Stimulated activated CD8-positive, alpha-beta memory T cell treated with anti-CD3 and anti-CD28 coated beads, Interleukin-15, amount 100 ng/mL, for 1 hour (primary cell): ENCODE results near the gene KIFBP.
"Not testable (repeated sequence)": the region's sequence is repeated elsewhere in the genome, so short reads cannot be mapped to it uniquely, and the experiment has no call there.

ENCODE experiments used
- DNase-seq: peaks from one replicate; pipeline ENCODE4 v3.0.0-alpha.2; 2020; ENCODE audit warnings: low read depth

The KIFBP gene, protein sequence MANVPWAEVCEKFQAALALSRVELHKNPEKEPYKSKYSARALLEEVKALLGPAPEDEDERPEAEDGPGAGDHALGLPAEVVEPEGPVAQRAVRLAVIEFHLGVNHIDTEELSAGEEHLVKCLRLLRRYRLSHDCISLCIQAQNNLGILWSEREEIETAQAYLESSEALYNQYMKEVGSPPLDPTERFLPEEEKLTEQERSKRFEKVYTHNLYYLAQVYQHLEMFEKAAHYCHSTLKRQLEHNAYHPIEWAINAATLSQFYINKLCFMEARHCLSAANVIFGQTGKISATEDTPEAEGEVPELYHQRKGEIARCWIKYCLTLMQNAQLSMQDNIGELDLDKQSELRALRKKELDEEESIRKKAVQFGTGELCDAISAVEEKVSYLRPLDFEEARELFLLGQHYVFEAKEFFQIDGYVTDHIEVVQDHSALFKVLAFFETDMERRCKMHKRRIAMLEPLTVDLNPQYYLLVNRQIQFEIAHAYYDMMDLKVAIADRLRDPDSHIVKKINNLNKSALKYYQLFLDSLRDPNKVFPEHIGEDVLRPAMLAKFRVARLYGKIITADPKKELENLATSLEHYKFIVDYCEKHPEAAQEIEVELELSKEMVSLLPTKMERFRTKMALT

DNA sequence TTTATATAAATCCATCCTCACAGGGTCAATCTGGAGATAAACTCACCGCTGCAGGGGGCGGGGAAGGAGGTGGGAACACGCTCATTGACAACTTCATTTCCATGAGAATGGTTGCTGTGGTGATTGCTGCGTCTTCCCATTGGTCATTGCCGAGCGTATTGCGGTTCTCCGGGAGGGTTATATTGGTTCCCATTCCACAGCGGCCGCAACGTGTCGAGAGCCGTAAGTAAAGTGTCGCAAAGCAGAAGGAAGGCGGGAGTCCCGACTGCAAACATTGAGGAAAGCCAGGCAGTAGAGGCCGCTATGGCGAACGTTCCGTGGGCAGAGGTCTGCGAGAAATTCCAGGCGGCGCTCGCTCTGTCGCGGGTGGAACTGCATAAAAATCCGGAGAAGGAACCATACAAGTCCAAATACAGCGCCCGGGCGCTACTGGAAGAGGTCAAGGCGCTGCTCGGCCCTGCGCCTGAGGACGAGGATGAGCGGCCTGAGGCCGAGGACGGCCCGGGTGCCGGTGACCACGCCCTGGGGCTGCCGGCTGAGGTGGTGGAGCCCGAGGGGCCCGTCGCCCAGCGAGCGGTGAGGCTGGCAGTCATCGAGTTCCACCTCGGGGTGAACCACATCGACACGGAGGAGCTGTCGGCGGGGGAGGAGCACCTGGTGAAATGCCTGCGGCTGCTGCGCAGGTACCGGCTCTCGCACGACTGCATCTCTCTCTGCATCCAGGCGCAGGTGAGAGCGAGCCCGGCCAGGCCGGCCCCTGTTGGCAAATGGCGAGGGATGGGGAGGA lies at the start of gene KIFBP:
KIFBP (plus strand) TSS at position 274 of the 787 bp plus-strand sequence; CDS start at position 304, 30 bp downstream.
- DNase-seq = peak; percentile 44

DNA sequence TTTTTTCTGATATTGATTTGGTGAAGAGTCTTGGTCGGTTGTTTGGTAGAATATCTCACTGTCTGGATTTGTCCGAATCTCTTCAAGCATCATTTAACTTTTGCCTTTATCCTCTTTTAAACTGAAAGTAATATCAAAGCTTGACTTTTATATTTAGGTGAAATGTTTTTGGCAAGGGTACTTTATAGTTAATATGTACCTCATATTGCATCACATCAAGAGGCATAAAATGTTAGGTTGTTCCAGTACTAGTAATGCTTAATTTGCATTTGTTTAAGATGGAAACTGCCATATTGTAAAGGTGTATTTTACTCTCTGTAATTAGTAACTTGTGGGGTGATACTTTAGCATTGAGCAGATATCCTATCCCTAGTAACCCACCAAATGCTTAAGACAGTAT lies 49.7 kb upstream of the KIFBP start:
- DNase-seq = no peak

DNA sequence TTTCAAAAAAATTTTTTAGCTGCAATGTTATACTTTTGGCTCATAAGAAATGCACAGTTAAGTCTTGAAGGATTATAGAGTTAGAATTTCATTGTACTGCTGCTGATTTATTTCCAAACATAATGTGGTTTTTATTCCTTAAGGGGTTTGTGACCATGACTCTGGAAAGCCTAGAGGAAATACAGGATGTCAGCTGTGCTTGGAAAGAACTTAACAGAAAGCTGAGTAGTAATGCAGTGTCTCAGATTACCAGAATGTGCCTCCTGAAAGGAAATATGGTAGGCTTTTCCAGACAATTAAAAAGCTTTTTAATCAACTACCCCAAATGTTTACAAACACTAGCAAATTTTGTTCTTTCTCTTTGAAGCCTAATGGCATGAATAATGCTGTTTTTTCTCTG lies 47.7 kb upstream of the KIFBP start:
- not testable (repeated sequence) for DNase-seq

DNA sequence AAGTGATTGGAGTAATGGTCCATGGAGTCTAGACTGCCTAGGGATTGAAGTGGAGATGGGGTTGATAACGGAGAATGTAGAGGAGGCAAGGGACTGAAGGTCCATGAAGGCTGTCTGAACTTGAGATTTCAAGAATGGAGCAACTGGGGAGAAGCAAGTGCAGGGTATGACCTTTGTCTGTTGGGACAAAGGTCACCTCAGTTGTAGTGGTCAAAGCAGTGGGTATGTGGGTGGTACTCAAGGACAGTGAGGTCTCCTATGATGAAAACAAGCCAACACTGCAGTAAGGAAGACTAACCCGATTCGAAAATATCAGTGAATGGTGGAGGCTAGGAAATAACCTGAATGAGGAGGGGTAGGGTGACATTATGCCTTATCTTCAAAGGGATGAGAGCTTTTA lies 38.0 kb upstream of the KIFBP start:
- no peak for DNase-seq

- no peak for DNase-seq
Observed at GRCh38 chr10:68954904-68955303, 33.7 kb upstream of the KIFBP start.

GRCh38 chr10:68955355-68955831 lies 33.2 kb upstream of the KIFBP start:
- no peak for DNase-seq

- DNase-seq = peak; percentile 76
Observed at GRCh38 chr10:68955832-68956532, 32.6 kb upstream of the KIFBP start, which contains the start of gene DDX21. TSS of gene DDX21 (plus strand) at chr10:68956170. CDS start at chr10:68956226, 56 bp downstream.

DNA sequence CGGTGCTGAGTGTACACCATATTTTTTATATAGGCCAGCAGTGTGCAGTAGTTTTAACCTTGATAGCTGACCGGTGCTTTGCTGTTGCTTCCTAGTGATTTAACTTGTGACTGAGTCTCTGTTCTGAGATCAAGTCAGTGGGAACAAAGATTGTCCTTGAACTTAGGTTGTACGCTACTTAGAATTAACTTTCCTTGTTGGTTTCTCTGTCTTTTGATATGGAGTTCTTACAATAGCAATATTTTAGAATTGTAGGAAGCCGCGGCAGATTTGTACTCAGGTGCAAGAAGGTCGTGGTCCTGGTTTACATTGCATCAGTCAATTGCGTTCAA lies 31.4 kb upstream of the KIFBP start:
- no peak for DNase-seq

DNA sequence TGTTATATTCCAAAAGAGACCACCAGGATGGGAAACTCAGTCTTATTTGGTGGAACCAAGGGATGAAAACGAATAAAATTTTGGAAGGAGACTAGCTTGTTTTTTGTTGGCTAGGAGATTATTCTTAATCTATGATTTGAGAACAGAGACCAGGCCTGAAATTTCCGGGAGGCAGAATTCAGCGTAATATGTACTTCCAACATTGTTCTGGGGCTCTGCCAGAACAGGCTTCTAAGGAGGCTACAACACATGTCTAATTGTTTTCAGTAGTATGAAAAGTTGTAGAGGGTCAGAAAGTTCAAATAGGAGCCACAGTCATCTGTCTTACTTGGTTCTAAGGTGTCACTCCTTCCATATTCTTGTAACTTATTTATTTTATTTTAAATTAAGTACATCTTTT lies 30.9 kb upstream of the KIFBP start:
- DNase-seq = no peak

- DNase-seq = no peak
Observed at GRCh38 chr10:68959695-68960527, 28.7 kb upstream of the KIFBP start.

GRCh38 chr10:68963151-68963550 lies 25.5 kb upstream of the KIFBP start:
- no peak for DNase-seq

- no peak for DNase-seq
Observed at GRCh38 chr10:68973975-68974374, 14.6 kb upstream of the KIFBP start.

DNA sequence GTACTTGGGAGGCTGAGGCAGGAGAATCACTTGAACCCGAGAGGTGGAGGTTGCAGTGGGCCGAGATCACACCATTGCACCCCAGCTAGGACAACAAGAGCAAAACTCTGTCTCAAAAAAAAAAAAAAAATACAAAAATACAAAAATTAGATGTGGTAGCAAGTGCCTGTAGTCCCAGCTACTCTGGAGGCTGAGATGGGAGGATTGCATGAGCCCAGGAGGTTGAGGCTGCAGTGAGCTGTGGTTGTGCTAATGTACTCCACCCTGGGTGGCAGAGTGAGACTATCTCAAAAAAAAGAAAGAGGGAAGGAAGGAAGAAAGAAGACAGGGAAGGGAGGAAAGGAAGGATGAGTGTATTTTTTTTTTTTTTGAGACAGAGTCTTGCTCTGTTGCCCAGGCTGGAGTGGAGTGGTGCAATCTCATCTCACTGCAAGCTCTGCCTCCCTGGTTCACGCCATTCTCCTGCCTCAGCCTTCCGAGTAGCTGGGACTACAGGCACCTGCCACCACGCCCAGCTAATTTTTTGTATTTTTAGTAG lies 12.6 kb upstream of the KIFBP start:
- DNase-seq = not testable (repeated sequence)

GRCh38 chr10:68979738-68980137 lies 8.9 kb upstream of the KIFBP start:
- DNase-seq = not testable (repeated sequence)

DNA sequence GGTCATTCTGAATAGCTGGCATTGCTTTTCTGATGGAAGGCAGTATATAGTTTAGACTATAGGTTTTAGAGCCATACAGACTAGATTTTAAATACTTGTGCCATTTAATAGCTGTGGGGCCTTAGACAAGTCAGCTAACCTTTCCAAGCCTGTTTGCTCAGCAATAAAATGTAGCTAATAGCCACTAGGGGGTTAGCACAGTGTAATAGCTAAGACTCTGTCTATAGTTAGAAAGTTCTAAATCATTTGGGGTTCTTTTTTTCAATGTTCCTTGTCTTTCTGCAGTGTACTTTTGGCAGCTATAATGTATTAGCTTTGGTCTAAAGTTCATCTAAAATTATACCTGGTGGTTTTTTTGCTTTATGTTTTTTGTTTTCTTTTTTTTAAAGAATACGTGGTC lies 7.5 kb upstream of the KIFBP start:
- no peak for DNase-seq

DNA sequence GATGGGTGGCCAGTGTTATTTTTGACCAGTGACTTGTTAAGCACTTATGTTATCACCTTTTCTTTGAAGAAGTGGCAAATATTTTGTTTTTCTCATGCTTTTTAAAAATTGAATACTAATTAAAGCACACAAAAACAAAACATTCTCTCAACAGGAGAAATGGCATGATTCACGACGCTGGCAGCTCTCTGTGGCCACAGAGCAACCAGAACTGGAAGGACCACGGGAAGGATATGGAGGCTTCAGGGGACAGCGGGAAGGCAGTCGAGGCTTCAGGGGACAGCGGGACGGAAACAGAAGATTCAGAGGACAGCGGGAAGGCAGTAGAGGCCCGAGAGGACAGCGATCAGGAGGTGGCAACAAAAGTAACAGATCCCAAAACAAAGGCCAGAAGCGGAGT lies 6.2 kb upstream of the KIFBP start:
- DNase-seq = no peak

GRCh38 chr10:68987611-68988010 lies 992 bp upstream of the KIFBP start:
- DNase-seq = no peak

GRCh38 chr10:68989317-68989990 lies 851 bp downstream of the KIFBP start:
- DNase-seq = no peak

- no peak for DNase-seq
Observed at GRCh38 chr10:68992636-68993440, 4.2 kb downstream of the KIFBP start.
